NCI-H2227 (cell line): Measurements from ENCODE around the gene TMEM231.
"Not testable (repeated sequence)": the region's sequence is repeated elsewhere in the genome, so short reads cannot be mapped to it uniquely, and the experiment has no call there.

Experiments used
- DNase-seq: peaks from one replicate; lab custom pipeline; 2025; ENCODE audit not compliant: unreplicated experiment; lab: John Stamatoyannopoulos, UW

Gene TMEM231

DNA sequence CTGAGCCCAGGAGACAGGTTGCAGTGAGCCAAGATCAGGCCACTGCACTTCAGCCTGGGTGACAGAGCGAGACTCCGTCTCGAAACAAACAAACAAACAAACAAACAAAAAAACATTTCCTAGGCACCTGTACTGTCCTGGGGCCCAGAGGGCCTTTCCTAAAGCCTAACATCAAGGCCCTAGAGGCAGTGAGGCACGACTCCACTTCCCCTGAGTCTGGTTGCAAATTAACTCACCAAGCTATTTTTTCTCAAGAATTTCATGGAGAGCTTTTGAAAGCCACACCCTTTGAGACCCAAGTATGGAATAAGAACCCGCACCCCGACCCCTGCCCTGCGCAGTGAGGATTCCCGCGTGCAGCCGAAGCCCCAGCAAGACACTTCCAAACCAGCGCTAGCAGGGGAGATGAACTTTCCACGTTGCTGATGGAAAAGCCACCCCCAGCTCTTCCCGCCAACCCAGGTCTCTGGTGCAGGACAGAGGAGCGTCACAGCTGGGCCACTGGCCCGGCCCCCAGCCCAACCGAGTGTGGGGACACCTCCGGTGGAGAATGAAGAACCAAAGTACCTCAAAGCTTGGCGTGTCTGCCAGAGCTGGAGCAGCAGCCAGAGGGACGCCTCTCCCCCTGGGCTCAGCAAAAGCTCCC lies 21.4 kb downstream of the TMEM231 start:
- no peak for DNase-seq

DNA sequence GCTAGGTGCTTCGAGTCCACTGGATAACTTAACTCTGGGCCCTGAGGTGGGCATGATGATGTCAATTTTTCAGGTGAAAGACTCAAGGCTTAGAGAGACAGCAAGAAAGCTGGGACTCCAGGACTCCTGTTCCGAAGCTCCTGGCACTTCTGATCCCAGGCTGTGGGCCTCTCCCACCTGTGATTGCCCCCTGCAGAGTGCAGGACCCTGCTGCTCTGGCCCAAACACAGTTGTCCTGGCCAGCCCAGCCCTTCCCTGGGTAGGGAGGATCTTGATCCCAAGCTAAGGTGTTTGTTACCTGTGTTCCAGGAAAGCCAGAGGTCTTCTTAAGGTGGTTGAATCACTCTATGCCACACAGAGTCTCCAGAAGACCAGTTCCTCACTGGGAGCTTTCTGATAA lies 23.3 kb downstream of the TMEM231 start:
- no peak for DNase-seq

DNA sequence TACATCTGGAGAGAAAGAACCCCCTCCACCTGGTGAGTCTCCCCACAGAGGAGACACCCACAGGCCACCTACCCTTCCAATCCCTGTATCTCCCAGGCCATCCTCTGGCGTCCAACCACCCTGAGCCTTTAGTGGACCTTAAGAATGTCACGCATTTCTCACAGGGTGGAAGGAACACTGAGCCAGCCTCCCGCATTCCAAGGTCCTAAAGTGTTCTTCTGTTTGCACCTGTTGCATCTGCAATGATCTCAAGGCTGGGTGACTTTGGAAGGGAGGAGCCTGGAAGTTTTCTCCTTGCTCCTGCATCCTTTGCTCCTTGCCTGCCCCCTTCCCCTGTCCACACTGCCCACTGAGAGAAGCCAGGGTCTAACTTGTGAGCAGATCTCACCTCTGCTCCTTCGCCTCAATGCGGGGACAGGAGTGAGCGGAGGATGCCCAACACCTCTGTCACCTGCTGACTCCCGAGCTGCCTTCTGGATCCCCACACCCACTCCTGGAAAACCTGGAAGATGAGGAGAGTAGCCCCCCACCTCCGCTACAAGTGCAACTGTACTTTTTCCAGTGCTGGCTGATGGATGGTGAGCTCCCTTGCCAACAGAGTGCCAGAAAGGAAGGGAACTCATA lies 23.8 kb downstream of the TMEM231 start:
- DNase-seq = no peak

DNA sequence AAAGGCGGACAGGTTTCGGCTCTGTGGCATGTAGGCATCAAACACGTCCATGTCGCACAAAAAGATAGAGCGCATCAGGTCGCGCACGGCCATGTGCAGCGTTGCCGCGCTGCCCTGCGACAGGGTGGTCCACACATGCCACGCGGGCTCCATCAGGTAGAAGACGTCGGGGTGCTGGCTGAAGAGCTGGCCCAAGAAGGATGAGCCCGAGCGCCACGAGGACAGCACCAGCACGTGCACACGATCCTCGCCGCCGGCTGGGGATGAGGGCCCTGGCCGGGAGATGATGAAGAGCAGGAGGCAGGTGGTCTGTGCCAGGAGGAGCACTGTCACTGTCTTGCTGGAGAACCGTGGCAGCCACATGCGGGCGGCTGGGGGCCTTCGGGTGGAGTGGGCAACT lies 26.1 kb downstream of the TMEM231 start:
- no peak for DNase-seq

DNA sequence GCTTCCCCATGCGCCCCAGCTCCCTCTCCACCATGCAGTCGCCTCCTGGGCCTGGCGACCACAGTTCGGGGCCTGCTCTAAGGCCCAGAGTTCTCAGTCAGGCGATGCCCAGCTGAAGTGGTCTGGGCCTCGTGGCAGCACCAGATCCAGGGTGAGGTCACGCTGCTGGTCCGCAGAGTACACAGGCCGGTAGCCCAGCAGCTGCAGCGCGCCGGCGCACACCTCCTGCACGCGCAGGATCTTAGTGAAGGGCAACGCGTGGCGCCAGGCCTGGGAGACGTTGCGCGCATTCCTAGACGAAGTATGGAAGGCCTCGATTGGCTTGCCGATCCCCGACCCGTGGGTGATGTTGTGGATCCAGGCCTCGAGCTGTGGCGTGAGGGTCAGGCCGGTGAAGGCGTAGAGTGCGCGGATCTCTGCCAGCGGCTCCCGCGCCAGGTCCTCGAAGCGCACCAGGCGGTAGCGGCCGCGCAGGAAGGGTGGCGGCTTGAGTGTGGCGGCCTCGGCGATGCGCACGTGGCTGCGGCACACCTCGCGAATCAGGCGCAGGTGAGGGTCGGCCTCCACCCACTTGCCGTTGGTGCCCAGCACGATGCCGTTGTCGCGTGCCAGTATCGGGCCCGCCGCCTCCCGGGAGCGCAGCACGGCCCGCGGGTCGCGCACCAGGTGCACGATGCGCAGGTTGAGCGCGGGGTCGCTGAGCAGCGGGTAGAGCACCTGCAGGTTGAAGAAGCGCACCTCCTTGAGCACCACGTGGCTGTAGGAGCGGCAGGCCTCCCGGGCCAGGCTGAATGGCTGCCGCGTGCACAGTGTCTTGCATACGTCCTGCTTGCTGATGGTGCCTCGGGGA lies 26.8 kb downstream of the TMEM231 start:
- DNase-seq = no peak

DNA sequence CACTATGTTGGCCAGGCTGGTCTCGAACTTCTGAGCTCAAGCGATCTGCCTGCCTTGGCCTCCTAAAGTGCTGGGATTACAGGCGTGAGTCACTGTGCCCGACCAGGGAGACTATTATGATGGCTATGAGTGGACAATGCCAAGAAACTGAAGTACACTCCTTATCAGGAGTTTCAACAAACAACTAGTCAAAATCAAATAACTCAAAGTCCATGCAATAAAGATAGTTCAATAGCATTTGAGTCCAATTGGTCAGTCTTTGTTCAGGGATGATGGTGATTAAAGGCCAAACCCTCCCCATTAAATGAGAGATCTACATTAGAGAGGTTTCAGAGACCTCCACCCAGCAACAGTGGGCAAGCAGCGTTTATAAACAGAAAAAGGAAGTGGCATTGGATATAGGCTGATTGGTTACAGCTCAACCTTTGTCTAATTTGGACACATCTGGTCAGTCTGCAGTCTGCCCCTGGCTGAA lies 28.2 kb downstream of the TMEM231 start:
- DNase-seq = no peak

DNA sequence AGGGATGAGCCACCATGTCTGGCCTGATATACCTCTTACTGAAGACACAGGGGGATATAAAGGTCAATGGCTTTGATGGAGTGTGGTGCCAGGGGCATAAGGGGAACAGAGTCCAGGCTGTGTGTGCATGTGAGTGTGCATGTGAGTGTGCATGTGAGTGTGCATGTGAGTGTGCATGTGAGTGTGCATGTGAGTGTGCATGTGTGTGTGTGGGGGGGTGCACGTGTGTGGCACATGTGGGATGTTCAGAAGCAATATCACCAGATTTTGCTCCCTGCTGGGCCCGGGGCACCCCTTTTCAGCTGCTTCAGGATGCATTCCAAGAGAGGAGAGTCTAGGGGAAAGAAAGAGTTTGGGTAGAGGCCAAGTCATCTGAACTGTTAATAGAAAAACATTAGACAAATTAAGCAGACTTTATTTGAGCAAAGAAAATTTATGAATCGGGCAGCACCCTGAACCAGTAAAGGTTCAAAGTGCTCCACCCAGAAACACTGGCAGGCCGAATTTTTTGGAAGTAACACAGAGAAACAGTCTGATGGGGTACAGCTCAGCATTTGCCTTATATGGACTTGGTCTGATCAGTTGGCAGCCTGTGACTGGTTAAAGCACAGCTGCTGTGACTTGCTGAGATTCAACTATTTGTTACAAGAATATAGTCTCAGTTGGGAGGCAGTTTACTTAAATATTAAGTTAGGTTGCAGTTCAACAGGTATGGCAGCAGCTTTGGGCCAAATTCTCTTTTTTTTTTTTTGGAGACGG lies 29.8 kb downstream of the TMEM231 start:
- DNase-seq = no peak

DNA sequence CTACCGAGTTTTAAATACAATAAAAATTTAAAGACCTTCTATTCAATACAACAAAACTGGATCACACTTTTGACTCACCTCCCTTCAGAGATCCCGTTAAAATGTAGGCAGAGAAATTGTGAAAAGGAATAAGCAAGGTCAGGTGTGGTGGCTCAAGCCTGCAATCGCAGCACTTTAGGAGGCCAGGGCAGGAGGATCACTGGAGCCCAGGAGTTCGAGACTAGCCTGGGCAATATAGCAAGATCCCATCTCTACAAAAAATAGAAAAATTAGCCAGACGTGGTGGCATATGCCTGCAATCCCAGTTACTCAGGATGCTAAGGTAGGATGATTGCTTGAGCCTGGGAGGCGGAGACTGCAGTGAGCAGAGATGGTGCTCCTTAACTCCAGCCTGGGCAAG lies 36.9 kb downstream of the TMEM231 start:
- no peak for DNase-seq

DNA sequence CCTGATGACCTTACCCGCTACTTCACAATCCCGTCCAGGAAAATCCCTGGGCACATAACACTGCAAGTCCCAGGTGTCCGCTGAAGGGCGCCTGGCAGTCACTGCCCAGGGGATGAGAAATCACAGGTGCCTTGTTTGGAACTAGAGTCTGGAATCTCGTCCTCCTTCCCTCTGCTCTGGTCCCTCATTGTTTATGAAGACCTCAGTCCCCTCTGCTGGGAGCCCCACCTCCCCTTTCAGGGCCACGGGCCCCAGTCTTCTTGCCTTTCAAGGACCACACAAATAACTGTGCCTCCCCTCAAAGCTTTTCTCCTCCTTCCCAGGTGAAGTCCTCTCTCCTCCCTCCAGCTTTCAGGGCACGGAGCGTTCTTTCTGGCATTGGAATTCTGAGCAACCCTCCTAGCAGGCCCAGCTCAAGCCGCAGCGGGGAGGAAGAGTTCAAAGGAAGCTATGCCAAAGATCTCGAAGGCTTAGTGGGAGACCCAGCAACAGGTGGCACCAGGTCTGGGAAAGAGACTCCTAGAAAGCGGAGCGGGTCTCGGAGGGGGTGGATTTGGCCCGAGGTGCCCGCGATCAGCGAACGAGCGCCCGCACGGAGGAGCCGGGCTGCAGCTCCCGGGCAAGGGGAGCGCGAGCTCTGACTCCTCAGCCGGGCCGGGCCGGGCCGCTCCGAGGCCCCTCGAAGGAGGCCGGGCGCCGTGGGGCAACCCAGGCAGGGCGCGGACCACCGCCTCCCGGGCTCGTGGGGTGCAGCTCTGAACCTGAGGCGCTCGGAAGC lies 39.7 kb downstream of the TMEM231 start:
- not testable (repeated sequence) for DNase-seq

DNA sequence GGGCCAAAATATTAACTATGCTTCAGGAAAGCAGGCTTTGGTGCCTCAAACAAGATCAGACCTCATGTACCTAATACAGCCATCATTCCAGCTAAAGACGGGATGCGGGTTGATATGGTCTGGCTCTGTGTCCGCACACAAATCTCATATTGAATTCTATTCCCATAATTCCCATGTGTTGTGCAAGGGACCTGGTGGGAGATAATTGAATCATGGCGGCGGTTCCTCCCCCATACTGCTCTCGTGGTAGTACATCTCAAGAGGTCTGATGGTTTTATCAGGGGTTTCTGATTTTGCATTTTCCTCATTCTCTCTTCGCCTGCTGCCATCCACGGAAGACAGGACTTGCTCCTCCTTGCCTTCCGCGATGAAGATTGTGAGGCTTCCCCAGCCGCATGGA lies 41.8 kb downstream of the TMEM231 start:
- no peak for DNase-seq

DNA sequence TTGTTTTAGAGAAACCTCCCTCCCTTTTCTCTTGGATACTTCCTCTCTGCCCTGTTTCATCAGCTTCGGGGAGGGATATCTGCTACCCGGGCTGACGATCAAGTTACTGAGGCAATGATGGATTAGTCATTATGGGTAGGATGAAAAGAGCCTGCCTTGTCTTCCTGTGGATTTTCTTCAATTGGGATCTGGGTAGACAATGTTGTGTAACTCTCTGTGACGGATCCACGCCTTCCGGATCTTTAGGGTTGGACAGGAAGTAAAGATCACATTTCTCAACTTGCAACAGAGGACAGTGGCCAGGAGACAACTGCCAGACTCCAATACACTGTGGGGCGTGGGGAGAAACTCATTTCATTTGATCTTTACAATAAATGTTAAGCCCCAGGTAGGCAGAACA lies 49.5 kb downstream of the TMEM231 start:
- DNase-seq = no peak

DNA sequence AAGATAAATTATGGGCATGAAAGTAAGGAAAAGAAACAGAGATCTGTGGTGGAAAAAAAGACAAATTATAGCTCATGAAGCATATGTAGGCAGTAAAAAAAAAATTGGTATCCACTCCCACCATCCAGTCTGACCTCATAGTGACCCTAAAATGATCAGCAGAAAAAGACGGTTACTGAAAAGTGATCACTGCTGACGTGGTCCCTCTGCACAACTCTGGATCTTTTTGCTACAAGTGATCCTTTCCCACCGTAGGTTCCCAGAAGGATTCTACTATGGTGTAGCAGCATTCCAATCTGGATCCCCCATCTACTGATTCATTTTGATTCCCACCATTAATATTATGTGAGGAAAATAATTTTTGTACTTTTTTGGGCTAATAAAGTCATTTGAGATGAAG lies 49.9 kb downstream of the TMEM231 start:
- DNase-seq = no peak

DNA sequence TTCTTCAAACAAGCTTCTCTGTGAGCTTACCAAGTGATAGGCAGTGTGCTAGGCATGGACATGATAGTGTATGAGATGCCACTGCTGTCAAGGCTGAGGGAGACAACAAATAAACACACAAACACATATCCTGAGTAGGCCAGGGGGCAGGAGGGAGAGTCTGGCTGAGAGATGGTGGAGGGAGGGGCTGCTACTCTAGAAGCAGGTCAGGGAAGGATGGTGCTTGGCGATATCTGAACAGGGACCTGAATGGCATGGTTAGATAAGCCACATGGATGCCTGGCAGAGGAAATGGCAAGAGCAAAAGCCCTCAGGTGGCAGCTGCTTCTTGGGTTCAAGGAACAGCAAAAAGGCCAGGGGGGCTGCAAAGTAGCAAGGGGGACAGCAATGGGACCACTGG lies 52.3 kb downstream of the TMEM231 start:
- DNase-seq = no peak

DNA sequence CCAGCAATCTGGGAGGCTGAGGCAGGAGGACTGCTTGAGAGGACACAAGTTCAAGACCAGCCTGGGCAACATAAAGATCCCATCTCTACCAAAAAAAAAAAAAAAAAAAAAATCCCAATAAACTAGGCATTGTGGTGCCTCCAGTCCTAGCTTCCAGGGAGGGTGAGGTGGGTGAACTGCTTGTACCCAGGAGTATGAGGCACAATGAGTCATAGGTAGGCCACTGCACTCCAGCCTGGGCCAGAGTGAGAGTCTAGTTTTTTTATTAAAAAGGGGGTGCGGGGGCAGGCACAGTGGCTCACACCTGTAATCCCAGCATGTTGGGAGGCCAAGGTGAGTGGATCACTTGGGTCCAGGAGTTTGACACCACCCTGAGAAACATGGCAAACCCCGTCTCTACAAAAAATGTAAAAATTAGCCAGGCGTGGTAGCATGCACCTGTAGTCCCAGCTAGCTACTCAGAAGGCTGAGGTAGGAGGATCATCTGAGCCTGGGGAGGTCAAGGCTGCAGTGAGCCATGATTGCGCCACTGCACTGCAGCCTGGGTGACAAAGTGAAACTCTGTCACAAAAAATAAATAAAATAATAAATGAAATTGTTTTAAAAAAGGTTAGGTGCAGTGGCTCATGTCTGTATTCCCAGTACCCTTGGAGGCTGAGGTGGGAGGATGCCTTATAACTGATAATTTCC lies 53.0 kb downstream of the TMEM231 start:
- no peak for DNase-seq

DNA sequence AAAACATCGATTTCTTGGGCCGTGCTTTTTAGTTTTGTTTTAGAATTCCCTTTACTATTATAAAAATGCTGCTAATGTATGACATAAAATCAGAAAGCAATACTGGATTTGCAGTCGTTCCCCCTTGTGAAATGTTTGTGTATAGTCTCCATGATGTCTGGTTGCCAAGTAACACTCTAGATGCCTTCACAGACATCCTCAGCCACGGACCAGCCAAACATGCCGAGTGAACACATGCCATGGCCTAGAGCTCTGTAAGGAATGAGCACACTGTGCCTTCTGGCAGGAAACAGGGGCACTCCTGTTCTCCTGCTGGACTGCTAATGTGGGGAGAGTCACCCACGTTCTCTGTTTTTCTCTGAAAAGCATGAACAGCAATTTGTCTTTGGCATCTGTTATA lies 54.2 kb downstream of the TMEM231 start:
- DNase-seq = not testable (repeated sequence)

DNA sequence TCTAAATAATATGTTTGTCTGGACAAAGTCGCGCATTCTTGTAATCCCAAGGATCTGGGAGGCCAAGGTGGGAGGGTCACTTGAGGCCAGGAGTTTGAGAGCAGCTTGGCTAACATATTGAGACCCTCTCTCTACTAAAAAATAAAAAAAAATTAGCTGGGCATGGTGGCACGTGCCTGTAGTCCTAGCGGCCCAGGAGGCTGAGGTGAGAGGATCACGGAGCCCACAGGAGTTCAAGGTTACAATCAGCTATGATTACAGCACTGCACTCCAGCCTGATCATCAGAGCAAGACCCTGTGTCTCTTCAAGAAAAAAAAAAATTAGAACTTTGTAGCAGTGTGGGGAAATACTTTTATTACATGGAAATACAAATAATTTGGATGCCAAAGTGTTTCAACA lies 54.7 kb downstream of the TMEM231 start:
- DNase-seq = no peak

DNA sequence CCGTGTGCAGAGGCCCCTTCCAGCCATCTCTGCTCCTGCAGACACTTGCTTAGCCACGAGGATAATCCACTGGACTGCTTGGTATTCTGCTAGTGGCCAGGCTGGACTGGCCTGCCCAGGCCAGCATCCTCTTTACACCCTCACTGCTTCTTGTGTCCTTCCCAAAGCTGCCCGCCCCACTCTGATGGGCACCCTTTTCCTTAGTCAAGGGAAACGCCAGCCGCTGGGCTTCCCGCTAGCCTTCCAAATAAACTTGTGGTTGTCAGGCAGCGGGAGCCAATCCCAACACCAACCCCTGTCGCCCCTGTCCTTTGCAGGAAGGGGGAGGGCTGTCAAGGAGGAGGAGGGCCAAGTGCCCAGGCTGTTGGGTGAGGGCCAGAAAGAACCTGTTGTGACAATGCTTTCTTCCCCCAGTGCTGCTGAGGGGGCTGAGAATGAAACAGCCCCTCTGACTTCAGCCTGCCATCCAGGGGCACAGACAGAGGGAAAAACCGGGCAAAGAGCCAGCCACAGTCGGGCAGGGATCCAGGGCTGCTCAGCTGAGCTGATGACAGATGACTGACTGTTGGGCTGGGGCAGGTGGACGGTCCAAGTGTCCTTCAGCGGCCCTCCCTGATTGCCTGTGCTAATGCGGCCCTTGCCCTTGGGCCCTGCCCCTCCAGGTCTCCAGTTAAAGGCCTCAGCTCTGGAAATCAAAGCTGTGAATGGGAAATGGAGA lies 57.3 kb downstream of the TMEM231 start:
- DNase-seq = peak; percentile 9

DNA sequence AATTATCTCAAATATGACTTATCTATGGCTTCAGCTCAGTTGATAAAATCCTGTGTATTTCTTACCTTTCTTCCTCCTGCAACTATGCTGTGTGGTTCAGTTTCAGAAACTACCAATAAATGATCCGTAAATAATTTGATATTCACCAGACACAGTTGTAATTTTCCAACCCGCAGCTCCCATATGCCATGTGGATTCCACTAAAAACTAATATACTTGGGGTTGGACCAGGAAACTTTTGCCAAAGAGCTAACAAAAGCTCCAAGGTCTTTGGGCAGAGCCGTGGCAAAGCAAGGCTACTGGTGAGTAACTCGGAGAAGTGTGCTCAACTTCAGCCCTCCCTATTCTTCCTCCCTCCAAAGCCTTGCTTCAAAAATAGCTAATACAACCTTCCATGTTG lies 58.5 kb downstream of the TMEM231 start:
- DNase-seq = no peak

DNA sequence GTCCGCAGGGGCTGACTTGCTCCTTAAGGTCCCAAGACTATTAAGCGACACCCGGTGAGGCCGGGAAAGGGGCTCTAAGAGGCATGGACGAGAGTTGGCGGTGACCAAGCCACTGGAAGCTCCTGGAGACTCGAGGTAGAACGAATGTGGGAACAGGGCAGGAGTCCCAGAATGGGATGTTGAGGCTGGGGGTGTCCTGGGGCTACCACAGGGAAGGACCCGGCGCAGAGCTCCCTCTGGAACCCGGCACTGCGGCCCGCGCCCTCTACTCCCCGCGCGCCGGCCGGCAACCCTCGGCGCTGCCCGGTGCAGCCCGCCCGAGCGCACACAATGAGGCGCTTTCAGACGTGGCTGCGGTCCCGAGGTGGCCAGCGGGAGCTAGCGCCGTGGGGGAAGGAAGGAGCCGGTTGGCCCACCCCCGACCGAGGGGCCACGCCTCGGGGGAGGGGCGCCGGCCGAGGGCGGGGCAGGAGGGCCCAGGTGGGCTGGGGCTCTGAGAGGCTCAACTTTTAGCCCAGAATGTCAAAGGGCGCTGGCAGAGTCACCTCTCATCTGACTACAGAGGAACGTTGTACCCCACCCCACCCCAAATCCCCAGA lies 60.9 kb downstream of the TMEM231 start, which contains the start of gene CHST6:
Gene CHST6 (minus strand): TSS at position 366 of the 599 bp plus-strand sequence. CDS start 15,613 bp downstream, outside the sequence.
- peak; percentile 71 for DNase-seq
